ENCODE measurements around the gene FCHSD2.
A peak's percentile ranks its signal among the peaks of the same experiment; 100 is the strongest.
"Not testable (repeated sequence)": the region's sequence is repeated elsewhere in the genome, so short reads cannot be mapped to it uniquely, and the experiment has no call there.

Gene FCHSD2

DNA sequence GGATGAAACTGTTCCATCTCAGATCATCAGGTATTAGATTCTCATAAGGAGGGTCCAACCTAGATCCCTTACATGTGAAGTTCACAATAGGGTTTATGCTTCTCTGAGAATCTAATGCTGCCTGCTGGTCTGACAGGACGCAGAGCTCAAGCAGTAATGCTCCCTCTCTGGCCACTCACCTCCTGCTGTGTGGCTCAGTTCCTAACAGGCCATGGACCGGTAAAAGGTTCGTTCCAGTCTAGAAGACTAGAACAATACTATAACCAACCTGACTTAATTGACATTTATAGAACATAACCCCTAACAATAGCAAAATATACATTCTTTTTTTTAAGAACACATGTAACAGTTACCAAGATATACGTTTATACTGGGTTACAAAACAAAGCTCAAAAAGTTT lies 282.1 kb downstream of the FCHSD2 start:
- DNase-seq, result no peak

DNA sequence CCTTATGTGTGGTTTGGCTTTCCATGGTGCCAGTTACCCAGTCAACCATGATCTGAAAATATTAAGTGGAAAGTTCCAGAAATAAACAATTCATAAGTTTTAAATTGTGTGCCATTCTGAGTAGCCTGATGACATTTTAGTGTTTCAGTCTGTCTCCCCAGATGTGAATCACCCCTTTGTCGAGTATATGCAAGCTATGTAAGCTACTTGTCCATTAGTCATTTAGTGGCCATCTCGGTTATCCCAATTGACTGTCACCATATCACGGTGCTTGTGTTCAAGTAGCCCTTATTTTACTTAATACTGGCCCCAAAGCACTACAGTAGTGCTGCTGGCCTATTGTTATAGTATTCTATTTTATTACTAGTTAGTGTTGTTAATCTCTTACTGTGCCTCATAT lies 283.0 kb downstream of the FCHSD2 start:
- no peak for DNase-seq

DNA sequence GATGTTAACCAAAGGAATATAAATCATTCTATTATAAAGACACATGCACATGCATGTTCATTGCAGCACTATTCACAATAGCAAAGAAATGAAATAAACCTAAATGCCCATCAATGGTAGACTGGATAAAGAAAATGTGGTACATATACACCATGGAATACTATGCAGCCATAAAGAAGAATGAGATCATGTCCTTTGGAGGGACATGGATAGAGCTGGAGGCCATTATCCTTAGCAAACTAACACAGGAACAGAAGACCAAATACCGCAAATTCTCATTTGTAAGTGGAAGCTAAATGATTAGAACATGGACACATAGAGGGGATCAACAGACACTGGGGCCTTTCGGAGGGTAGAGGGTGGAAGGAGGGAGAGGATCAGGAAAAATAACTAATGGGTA lies 283.9 kb downstream of the FCHSD2 start:
- not testable (repeated sequence) for DNase-seq

DNA sequence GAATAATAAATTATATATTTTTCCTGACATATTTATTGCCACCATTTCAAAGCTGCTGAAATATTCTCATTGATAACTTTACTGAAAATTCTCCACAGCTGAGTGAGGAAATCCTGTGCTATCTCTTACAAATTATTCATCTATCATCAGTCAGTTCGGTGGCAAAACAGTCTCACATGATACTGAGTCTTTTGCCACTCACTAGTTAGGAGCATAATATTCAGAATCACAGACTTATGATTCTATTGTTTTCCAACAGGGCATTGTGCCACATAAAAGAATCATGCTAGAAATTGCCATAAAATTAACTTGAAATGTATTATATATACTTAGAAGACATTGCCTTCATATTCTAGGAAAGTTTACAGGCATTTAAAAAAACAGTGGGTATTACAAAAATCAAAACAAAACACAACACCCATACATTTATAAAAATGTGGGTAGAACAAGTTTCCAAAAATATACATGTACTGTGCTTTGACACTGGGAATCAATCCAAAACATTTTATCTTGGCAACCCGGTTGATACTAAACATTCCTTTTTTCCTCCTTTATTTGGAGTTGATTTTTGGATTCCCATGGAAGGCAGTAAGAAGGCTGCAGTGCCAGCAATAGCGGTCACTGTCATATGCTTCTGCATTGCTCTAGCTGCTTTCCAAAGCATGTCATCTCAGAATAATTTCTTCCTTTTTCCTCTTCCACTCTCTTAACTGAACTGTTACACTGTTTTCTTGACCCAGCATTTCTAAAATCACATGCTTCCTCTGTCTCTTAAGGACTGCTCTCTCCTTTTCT lies 285.4 kb downstream of the FCHSD2 start:
- DNase-seq, result no peak

GRCh38 chr11:72856065-72856464 lies 286.1 kb downstream of the FCHSD2 start:
- DNase-seq, result no peak

GRCh38 chr11:72851726-72852125 lies 290.4 kb downstream of the FCHSD2 start:
- no peak for DNase-seq

- no peak for DNase-seq
Measured at GRCh38 chr11:72850832-72851231, 291.3 kb downstream of the FCHSD2 start.

DNA sequence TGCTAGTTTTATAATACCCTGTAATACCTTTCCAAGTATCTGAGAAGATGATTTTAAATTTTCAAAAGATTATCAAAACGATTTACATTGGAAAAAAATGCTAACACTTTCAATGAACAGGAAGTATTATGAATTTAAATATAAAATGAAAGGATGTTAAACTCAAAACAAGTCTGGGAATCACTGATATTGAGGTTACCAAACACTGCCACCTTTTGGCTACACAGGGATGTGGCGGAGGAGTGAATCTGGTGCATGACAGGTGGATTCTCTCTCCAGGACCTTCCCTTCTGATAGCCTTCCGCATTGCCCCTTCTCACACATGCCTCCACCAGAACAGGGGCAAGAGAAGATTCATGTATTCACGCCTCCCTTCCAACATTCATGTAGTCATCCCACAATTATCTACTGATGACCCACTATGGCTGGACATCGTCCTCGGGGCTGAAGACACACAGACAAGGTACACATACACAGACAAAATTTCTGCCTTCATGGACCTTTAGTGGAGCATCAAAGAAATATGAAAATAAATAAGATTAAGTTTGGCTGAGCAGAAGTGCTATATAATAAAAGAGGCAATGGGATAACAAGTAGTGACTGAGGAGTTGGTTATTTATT lies 293.2 kb downstream of the FCHSD2 start:
- DNase-seq, result peak; percentile 25 to 51

DNA sequence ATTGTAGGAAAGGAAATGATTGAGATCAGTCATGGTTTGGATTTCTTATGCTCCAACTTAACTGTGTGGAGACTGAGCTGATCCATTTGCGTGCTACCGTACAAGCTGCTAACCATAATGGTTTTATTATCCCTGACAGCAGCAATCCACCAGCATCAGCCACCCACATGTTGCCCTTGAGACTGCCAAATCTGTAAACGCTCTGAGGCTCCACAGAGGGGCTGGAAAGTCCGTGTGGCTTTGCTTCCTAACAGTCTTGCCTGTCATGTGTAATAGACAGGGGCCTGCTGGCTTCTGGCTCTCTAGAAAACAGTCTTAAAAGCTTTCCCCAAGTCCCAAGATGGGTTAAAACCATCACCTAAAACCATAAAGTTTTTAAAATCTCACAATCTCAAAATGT lies 297.8 kb downstream of the FCHSD2 start:
- DNase-seq, result no peak

GRCh38 chr11:72842653-72843330 lies 299.3 kb downstream of the FCHSD2 start:
- no peak for DNase-seq

GRCh38 chr11:72842126-72842525 lies 300.0 kb downstream of the FCHSD2 start:
- peak in 1 of 2 experiments; percentile 57 for DNase-seq

DNA sequence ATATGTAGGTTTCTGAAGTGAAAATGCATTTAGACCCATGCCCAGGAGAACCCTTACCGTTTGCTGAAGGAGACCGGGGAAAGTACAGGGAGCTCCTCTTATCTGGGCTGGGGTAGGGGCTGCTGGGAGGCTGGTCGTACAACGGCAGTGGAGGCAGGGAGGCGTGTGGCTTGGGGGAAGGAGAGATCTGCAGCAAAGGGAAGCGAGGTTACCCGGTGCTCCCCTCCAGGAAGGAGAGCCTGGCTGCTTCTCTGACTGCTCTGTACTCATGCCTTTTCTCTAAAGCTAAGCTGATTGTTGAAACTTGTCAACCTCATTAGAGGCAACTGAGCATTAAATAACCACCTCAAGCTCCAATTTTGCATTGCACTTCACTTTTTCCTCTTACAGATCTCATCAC lies 300.7 kb downstream of the FCHSD2 start:
- DNase-seq, result no peak

- no peak for DNase-seq
Measured at GRCh38 chr11:72840780-72841179, 301.3 kb downstream of the FCHSD2 start.

GRCh38 chr11:72838691-72839305 lies 303.3 kb downstream of the FCHSD2 start:
- no peak for DNase-seq

DNA sequence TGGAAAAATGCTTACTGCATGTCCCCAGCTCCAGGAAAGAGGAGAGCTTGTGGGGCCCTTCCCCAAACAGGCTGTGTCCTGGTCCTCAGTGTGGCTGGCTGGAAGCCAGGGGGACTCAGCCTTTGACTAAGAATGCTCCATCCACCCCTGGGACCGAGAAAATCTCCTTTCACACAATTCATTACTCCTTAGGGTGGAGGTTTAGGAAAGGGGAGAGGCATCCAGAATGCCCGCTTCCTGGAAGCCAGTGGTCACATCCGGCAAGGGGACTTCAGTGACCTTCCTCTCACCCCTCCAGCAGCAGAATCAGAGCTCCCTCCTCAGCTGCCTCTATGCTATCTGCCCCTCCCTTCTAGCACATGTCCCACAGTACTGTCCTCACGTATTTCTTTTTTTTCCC lies 306.0 kb downstream of the FCHSD2 start:
- no peak for DNase-seq

GRCh38 chr11:72834905-72835304 lies 307.2 kb downstream of the FCHSD2 start:
- no peak for DNase-seq

DNA sequence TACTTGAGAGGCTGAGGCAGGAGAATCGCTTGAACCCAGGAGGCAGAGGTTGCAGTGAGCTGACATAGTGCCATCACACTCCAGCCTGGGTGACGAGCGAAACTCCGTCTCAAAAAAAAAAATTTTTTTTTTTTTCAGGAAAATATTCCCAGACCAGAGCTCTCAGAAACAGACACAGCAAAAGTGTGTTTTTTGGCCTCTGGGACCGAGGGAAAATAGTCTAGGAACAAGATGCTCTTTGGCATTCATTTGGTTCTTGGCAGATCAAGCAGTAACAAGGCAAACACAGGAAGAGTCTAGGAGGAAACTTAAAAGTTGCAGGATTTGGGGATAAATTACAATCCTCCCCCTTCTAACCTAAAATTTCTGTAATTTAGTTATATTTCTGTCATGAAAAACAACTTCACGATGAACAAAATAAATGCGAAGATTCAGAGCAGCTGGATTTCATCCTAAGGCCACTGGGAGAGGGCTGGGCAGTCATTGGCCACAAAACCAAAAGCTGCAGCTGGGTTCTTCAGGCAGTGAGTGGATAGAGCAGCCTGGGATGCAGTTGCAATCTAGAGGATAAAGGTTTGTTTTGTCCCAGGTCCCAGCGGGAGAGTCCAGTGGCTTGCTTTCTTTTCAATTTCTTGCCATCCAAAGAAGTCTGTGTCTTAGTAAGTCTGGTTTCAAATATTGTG lies 308.2 kb downstream of the FCHSD2 start:
- DNase-seq, result no peak

DNA sequence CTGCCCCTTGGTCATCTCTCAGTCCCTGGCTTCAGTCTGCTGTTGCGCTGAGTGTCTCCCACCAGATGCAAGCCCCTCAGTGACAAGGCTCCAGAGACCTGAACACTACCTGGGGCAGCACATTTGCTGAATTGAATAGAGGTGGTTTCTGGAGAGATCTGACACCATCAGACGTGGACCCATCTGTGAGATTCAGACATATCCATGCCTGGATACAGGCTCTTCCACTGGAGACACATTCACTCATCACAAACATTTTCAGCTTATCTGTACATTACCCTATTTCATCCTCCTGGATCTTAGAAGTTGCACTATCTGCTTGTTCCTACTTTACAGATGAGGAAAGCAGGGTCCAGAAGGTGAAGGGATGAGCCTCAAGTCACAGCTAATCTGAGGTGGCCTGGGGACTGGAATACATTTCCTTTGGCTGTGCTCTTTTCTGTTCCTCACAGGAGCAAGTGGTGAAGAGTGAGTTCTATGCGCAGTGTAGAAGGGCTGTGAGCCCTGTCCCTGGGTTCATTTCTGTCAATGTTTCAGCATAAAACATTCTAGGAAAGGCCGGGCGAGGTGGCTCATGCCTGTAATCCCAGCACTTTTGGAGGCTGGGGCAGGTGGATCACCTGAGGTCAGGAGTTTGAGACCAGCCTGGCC lies 308.9 kb downstream of the FCHSD2 start:
- no peak for DNase-seq

GRCh38 chr11:72832301-72833082 lies 309.6 kb downstream of the FCHSD2 start:
- DNase-seq, result no peak

- DNase-seq, result peak; percentile 38 to 72
Measured at GRCh38 chr11:72831521-72832300, 310.4 kb downstream of the FCHSD2 start.

All from NCI-H524 (cell line).